NCI-H2029 treated with DMSO at 0.1 percent for 48 hours (cell line): ENCODE results near the gene PI4KA.
"Not testable (repeated sequence)": the region's sequence is repeated elsewhere in the genome, so short reads cannot be mapped to it uniquely, and the experiment has no call there.

Experiments
- DNase-seq: peaks from one replicate; lab custom pipeline; 2025; lab: John Stamatoyannopoulos, UW

PI4KA gene

DNA sequence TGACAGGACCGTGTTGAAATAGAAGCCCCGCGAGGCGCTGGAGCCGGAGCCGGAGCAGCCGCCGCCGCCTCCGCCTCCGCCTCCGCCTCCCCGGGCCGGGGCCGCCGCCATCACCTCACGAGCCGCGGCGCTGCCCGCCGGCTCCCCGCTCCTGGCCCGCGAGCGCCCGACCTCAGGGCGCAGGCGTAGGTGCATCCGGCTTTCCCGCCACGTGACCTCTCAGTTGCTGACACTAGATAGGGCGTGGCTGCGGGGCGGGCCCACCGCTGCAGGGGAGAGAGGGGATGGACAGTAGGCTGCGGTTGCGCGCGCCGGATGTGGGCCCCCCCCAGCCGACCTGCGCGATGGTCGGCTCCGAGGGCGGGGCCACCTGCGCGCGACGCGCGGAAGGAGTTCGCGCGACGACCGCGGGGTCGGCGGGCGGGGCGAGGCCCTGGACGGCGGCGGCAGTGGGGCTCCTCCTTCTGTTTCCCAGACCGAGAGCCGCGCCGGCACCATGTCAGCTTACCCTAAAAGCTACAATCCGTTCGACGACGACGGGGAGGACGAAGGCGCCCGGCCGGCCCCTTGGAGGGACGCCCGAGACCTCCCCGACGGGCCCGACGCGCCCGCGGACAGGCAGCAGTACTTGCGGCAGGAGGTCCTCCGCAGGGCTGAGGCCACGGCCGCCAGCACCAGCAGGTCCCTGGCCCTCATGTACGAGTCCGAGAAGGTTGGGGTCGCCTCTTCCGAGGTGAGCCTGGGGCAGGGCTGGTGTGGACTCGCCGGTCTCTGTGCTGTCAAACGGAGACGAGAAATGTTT lies at the start of gene PI4KA, which contains the start of gene SNAP29:
Gene PI4KA (minus strand): TSS at position 197 of the 802 bp plus-strand sequence. CDS start 86 bp downstream, at position 111.
Gene SNAP29 (plus strand): TSS at position 393 of the 802 bp plus-strand sequence. CDS start 104 bp downstream, at position 497.
- peak; percentile 80 for DNase-seq

DNA sequence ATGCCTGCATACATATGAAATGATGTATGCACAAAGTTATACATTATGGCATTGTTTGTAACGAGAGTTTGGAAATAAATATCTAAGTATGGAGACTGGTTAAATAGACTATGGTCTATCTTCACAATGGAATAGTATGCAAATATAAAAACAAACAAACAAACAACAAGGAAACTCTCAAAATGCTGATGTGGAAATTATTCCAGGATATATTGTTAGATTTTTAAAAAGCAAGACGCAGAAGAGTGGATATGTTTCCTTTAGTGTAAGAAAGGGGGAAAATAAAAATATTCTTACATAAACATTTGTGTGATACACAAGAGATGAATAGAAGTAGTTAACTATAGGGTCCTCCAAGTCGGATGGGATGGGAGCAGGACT lies 47.8 kb upstream of the PI4KA start:
- no peak for DNase-seq

DNA sequence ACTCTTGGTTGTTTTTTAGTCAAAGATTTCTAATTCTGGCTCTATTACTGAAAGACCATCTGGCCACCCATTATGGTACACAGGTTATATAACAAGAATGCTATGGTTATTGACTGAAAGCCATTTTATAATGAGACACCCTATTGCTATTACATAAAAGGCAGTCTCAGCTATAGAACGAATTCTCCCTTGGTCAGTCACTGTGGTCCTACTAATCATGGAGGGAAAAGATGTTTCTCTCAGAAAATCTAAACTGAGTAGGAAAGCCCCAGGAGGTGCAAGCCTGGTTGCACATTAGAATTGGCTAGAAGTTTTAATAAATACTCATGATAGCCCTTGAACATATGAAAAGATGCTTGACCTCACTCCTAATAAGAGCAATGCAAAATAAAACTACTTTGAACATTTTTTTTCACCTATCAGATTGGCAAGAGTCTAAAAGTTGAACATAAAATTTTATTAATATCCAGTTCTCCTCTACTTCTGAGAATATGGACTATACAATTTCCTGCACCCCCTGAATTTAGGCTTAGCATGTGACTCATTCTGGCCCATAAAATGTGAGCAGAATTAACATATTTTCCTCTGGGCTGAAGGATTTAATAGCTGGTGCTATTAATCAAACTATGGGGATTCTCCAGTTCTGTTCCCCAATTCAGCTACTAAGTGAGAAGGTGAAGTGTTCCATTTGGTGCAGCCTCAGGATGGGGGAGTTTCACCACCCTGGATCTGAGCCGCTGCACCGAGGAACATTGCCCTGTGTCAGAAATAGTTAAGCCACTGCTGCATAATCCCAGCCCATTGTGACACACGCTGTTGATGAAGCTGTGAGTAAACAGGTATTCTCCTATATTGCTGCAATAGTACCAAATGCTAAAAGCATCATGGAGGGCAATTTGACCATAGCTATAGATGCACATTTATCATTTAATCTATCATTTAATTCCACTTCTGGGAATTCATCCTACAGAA lies 47.1 kb upstream of the PI4KA start:
- no peak for DNase-seq

DNA sequence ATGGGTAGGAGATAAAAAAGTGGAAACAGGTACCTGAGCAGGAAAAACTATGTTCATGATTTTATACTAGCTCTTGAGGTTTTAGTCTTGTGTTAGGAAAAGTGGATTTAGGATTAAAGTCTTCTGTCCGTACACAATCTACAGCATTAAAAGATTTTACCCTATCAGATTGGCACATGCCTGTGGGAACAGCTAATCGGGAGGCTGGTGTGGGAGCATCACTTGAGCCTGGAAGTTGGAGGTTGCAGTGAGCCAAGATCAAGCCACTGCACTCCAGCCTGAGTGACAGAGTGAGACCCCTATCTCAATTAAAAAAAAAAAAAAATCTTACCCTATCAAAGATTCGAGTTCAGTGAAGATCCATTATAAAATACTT lies 46.4 kb upstream of the PI4KA start:
- DNase-seq, result no peak

DNA sequence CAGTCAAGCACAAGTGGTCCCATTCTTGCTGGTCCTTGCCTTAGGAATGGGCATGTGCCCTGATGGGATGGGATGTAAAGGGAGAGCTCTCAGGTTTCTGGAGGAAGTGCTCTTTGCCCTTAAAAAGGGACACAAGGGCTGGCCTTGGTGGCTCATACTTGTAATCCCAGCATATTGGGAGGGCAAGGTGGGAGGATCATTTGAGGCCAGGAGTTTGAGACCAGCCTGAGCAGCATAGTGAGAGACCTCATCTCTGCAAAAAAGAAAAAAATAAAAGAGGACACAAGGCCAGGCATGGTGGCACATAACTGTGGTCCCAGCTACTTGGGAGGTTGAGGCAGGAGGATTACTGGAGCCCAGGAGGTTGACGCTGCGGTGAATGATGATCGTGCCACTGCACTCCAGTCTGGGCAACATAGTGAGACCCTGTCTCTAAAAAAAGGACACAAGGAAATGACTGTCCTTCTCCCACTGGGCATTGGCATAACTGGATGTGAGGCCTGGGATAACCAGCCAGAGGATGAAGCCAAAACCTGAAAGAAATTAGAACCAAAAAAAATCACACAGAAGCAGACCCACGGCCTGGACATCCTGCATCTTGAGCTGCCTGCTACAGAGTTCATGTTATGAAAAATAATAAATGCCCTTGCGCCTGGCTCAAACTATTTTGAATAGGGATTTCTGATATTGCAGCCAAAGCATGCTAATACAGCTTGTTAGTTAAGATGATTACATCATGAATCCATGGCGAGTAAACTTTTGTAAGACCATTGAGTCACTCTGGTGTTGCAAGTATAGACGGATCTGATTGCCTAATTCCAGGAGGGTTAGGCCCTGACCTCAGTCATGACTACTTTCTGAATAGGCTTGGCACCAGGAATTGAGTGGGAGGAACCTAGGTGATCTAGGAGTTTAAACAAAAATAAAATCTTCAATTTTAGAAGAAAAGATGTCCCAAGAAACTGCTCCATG lies 45.7 kb upstream of the PI4KA start:
- DNase-seq, result no peak

DNA sequence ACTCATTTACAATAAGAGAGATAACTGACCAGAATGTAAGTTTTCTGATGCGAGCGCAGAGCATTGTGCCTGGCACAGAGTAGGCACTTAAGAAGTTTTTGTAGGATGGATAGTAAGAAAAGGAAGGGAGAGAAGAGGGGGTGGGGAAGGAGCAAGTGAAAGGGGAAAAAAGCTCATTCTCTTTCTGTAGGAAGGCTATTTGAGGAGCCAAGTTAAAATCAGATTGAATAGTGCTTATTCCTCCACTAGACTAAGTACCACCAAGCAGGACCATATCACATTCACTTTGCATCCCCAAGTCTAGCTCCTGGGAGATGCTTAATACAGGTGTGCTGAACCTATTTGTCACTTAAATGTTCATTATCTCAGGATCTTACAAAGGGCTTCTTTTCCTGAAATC lies 44.5 kb upstream of the PI4KA start:
- DNase-seq, result no peak

DNA sequence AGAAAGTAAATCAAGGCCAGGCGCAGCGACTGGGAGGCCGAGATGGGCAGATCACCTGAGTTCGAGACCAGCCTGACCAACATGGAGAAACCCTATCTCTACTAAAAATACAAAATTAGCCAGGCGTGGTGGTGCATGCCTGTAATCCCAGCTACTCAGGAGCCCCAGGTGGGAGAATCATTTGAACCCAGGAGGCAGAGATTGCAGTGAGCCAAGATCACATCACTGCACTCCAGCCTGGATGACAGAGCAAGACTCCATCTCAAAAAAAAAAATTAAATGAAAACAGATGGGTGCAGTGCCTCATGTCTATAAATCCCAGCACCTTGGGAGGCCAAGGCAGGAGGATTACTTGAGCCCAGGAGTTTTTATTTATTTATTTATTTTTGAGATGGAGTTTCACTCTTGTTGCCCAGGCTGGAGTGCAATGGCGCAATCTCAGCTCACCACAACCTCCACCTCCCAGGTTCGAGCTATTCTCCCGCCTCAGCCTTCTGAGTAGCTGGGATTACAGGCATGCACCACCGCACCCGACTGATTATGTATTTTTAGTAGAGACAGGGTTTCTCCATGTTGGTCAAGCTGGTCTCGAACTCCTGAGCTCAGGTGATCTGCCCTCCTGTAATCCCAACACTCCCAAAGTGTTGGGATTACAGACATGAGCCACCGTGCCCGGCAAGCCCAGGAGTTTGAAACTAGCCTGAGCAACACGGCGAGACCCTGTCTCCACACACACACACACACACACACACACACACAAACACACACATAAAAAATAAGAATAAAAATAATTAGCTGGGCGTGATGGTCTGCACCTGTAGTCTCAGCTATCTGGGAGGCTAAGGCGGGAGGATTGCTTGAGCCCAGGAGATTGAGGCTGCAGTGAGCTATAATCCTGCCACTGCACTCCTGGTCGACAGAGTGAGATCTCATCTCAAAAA lies 42.8 kb upstream of the PI4KA start:
- DNase-seq, result not testable (repeated sequence)

DNA sequence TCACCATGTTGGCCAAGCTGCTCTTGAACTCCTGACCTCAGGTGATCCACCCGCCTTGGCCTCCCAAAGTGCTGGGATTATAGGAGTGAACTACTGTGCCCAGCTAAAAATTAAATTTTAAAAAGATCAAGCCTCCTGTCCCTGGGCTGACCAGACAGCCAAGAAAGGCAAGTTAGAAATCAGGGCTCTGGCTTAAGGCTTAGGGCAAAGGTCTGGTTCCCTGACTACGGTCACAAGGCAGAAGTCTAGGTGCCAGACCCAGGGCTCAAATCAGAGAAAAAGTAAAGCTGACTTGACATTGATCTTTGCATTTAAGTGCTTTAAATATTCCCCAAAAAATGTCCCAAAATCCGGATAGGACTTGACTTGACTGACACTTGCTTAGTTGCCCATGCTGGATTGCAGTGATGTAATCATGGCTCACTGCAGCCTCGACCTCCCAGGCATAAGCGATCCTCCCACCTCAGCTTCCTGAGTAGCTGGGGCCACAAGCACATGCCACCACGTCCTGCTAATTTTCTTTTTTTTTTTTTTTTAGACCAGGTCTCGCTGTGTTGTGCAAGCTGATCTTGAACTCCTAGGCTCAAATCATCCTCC lies 41.3 kb upstream of the PI4KA start:
- no peak for DNase-seq

DNA sequence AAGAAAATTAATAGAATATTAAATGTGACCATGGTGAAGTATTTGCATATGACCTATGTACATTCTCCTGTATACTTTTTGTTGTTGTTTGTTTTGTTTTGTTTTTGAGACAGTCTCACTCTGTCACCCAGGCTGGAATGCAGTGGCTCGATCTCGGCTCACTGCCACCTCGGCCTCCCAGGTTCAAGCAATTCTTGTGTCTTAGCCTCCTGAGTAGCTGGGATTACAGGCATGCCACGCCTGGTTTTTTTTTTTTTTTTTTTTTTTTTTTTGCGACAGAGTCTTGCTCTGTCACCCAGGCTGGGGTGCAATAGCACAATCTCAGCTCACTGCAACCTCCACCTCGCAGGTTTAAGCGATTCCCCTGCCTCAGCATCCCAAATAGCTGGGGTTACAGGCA lies 39.1 kb upstream of the PI4KA start:
- DNase-seq, result not testable (repeated sequence)

DNA sequence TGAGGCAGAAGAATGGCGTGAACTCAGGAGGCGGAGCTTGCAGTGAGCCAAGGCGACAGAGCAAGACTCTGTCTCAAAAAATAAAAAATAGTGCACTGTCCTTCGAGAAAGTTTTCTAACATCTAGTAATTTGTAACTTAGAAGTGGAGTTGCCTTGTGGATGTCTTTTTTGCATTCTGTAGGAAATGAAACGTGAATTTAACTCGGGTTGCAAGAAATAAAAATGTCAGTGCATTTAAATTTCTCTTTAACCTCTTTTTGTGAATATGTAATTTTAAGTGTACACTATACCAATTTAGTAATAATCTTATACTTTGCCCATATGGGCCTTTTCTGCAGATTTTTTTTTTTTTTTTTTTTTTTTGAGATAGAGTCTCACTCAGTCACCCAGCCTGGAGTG lies 32.4 kb upstream of the PI4KA start:
- no peak for DNase-seq

DNA sequence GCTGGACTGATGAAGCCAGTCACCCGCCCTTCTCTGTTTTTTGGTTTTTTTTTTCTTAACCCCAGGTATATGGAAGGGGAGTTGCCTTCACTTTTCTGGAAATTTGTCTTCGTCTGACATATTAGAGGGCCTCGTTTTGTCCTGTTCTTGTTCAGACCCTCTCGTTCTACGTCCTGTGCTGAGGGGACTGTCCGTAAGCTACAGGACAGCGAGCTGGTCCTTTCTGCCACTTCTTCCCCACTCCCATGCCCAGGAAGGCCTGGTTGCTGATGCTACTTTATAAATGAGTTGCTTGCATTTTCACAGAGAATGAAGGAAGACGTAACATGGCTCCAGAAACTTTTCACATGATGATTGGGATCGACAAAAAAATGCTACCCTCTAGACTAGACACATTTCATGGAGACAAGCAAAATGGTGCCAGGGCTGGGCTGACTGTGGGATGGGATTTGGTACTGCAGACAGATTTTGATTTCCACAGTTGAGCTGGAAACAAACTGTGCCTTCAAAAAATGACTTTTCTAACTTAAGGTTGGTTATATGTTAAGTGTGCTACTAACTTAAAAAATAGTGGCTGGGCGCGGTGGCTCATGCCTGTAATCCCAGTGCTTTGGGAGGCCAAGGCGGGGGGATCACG lies 31.4 kb upstream of the PI4KA start:
- DNase-seq, result no peak

DNA sequence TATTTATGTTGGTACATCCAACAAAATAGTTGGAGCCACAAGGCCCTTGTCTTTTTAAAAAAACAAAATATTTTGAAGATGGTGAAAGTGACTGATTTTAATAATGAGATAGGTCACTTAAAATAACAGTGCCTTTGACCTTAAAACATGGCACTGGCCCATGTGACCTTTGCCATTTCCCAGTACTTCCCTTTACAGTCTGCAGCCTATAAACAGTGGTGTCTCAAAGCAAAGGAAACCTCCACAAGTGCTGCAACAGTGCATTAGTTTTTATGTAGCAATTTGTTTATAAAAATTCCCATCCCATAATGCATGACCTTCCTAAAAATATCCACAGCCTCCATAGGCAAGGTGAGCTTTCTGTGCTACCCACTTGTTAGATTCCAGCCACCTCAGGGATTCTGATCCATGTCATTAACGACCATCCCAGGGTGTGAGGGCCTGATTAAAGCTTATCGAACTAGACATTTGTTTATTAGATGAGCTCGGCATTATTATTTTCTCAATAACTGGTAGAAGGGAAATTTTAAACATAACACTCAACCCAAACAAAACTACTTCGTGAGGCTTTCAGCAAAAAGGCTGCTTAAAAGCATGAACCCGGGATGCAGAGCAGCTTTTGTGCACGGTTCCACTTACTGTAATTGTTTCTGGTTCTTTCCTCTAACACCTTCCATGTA lies 30.6 kb upstream of the PI4KA start:
- DNase-seq, result no peak

DNA sequence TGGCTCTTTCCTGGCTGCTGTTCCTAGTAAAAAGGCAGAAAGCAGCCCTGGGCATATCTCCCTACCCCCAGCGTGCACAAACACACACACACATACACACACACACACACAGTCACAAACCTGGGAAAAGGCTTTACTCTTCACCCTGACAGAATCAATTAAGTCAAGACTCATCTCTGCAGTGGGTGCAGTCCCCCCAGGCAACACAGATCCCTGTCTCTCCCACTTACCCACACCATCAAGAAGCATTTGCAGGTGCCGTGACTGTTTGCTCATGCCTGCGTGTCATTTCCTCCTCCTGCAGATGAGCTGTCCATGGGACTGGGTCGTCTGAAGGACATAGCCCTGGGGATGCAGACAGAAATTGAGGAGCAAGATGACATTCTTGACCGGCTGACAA lies 28.8 kb upstream of the PI4KA start:
- no peak for DNase-seq

DNA sequence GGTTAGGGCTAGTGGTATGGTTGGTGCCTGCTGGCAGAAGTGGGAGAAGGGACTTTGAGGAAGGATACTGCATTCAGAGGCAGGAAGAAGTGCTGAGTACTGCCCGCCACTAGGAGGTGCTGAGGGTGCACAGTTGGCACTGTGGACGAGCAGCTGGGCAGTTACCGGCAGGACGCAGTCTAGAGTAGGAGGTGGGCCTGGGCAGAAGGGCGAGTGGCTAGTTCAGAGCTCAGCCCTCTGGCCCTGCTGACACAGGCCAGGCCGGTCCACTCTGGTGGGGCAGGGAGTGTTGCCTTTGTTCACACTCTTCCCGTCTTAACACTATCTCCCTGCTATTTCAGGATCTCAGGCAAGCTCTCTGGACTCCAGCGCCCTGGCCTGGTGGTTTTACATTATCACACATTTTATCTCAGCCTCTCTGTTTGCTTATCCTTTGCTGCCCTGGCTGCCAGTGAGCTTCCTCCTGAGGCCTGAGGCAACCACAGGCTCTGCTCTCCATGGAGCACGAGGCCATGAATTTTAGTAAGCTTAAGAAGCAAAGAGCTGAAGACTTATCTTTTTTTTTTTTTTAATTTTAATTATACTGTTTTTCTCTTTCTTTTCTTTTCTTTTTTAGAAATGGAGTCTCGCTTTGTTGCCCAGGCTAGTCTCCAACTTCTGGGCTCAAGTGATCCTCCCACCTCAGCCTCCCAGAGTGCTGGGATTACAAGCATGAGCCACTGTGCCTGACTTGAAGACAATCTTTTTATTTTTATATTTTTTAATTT lies 27.1 kb upstream of the PI4KA start:
- DNase-seq, result peak; percentile 57

DNA sequence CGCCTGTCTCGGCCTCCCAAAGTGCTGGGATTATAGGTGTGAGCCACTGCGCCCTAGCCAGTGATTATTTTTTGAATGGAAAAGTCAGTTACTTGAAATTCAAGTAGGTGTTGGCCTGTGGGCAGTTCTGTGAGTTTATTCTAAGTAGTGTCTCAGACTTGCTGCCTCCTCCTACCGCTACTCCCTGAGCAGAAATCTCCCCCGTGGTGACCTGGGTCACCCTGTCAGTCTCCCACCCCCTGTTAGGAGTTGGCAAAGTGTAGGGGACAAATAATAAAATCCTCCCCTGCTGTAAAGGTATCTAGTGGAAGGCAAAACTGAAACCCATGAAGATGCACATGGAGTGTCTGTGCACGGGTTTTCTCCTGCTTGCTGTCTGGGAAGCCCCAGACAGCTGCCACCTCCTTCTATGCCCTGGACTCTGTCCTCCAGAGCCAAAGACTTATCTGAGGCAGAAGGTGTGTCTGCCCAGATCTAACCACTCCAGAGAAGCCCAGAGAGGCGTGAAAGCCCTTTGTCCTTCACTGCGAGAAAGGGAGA lies 26.5 kb upstream of the PI4KA start:
- DNase-seq, result no peak

DNA sequence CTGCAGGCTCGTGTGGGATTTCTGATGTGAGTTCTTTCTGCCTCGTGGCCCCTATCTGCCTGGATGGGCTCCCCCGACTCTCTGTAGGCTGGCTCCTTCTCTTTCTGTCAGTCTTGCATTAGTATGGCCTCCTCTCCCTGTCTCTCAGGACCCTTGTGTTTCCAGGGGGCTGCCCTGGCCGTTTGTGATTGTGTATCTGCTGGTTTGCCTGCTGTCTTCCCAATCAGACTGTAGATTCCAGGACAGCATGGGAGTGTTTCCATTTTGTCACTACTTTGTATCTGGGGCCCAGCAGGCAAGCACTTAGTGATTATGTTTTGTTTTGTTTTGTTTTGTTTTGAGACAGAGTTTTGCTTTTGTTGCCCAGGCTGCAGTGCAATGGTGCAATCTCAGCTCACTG lies 25.8 kb upstream of the PI4KA start:
- no peak for DNase-seq

DNA sequence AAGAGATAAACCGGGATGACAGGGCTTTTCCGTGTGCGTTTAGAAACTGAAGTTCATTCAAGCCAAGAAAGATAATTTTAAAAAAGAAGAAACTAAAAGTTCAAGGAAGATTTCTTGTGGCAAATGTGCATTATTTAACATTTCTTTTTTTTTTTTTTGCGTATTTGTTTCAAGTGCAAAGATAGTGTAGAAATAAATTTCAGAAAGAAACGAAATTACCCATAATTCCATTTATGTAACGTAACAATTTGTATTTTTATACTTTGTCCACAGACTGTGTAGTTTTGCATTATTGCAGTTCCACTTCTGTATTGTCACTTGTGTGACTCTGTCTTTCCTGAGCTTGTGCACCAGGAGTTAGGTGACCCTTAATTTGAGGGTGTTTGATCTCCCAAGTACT lies 24.2 kb upstream of the PI4KA start:
- DNase-seq, result no peak
